ENCODE results near the gene SRR.

The SRR gene

DNA sequence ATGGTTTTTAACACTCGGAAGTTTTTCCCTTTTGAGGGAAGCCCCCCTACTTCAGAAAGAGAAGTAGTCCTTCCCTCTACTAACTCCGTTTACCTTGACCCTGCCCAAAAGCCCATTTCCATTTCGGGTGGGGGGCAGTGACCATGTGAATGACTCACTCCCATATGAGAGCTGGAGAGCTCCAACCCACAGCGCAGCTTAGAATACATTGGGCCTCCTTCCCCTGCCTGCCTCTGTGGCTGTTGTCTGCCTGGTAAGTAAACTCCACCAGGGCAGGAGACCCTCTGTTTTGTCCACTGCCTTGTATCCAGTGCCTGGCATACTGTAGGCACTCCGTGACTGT, 34.5 kb downstream of the SRR start:
- in situ Hi-C loops (cut with MboI; ENCODE audit: low sequenced_read_pairs): no loop called here

DNA sequence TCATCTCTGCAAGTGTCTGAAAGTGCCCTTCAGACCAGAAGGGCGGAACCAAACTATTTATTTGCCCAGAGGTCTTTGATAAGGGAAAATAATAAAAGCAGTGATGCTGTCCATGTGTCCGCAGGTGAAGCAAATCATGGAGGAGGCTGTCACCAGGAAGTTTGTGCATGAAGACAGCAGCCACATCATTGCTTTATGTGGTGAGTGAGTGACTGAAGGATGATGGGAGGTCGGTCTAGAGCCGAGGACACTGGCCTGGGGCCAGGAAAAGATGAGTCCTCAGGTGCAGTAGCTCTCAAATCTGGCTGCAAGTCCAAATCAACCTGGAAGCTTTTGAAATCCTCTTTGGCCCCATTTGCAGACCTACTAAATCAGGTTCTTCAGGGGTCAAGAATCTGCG, 39.7 kb downstream of the SRR start:
- in situ Hi-C loops (cut with MboI; ENCODE audit: low sequenced_read_pairs): no loop called here

- in situ Hi-C loops (cut with MboI; ENCODE audit: low sequenced_read_pairs): no loop called here
Observed at GRCh38 chr17:2344528-2344927, 40.8 kb downstream of the SRR start.

- in situ Hi-C loops (cut with MboI; ENCODE audit: low sequenced_read_pairs): no loop called here
Observed at GRCh38 chr17:2346475-2346874, 42.7 kb downstream of the SRR start.

GRCh38 chr17:2347805-2348685, 44.3 kb downstream of the SRR start:
- in situ Hi-C loops (cut with MboI; ENCODE audit: low sequenced_read_pairs): no loop called here

- in situ Hi-C loops (cut with MboI; ENCODE audit: low sequenced_read_pairs): no loop called here
Observed at GRCh38 chr17:2351269-2351668, 47.5 kb downstream of the SRR start.

- in situ Hi-C loops (cut with MboI; ENCODE audit: low sequenced_read_pairs): no loop called here
Observed at GRCh38 chr17:2354311-2354710, 50.6 kb downstream of the SRR start.

GRCh38 chr17:2357237-2357636, 53.5 kb downstream of the SRR start:
- in situ Hi-C loops (cut with MboI; ENCODE audit: low sequenced_read_pairs): no loop called here

DNA sequence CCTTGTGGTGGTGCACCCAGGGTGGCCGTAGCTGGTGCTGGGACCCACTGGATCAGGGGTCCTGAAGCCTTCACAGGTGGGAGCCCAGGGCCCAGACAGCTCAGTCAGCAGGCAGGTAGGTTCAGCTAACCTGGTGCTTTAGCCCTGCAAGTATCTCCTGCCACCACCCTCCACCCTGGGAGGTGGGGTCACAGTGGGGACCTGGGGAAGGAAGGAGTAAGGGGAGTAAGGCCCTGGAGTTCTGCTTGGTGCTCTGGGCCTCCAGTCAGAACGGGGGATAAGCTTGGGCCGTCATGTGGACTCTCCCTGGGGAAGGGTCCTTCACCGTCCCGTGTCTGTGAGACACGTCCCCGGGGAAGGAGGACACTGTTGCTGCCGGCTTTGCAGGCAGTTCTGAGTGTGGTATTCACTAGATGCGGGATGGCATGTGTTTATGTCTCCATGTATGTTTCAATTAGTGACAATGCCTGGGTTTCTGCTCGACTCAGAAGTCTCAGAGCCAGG, 54.2 kb downstream of the SRR start:
- in situ Hi-C loops (cut with MboI; ENCODE audit: low sequenced_read_pairs): no loop called here

DNA sequence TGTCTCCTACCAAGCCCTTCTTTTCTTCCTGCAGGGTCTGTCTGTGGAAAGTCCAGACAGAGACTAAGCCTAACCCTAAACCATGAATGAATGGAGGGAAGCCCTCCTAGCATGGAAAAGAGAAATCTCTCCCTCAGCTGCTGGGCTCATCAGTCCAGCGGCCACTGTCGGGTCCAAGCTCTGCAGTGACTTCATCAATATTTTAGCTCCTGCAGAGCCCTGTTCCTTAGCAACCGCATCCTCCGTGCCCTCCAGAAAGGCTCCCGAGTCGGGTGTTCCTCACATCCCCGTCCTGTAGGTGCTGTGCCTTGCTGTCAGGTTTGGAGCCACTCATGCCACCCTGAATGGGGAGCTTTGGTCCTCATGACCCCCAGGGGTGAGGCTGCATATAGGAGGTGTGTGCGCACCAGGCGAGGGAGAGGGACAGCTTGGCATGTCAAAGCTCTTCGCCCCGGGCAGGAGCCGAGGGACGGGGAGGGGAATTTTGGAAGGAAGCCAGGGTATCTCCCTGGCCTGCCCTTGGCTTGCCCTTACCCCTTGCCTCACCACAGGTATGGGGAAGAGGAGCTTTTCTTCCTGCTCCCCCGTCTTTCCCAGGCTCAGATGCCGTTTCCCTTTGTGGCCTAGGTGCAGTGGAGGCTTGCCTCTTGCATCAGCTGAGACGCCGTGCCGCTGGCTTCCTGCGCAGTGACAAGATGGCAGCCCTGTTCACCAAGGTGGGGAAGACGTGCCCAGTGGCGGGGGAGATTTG, 57.4 kb downstream of the SRR start:
- in situ Hi-C loops (cut with MboI; ENCODE audit: low sequenced_read_pairs): no loop called here

- in situ Hi-C loops (cut with MboI; ENCODE audit: low sequenced_read_pairs): no loop called here
Observed at GRCh38 chr17:2362016-2362415, 58.3 kb downstream of the SRR start.

- in situ Hi-C loops (cut with MboI; ENCODE audit: low sequenced_read_pairs): no loop called here
Observed at GRCh38 chr17:2362416-2362815, 58.7 kb downstream of the SRR start.

- in situ Hi-C loops (cut with MboI; ENCODE audit: low sequenced_read_pairs): no loop called here
Observed at GRCh38 chr17:2362881-2363280, 59.1 kb downstream of the SRR start.

DNA sequence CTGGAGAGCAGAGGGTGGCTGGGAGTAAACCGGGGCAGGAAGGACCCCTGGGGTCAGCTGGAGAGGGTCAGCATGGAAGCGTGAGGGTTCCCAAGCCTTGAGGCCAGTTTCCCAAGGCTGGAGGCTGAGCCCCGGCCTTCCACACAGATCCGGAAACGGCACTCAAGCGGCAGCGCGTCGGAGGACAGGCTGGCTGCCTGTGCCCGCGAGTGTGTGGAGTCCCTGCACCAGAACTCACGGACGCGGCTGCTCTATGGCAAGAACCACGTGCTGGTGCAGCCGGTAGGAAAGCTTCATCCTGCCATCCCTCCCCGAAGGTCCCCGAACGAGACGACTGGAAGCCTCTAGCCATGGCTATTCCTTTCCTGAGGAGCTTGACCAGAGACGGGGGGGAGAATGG, 59.6 kb downstream of the SRR start:
- in situ Hi-C loops (cut with MboI; ENCODE audit: low sequenced_read_pairs): no loop called here

DNA sequence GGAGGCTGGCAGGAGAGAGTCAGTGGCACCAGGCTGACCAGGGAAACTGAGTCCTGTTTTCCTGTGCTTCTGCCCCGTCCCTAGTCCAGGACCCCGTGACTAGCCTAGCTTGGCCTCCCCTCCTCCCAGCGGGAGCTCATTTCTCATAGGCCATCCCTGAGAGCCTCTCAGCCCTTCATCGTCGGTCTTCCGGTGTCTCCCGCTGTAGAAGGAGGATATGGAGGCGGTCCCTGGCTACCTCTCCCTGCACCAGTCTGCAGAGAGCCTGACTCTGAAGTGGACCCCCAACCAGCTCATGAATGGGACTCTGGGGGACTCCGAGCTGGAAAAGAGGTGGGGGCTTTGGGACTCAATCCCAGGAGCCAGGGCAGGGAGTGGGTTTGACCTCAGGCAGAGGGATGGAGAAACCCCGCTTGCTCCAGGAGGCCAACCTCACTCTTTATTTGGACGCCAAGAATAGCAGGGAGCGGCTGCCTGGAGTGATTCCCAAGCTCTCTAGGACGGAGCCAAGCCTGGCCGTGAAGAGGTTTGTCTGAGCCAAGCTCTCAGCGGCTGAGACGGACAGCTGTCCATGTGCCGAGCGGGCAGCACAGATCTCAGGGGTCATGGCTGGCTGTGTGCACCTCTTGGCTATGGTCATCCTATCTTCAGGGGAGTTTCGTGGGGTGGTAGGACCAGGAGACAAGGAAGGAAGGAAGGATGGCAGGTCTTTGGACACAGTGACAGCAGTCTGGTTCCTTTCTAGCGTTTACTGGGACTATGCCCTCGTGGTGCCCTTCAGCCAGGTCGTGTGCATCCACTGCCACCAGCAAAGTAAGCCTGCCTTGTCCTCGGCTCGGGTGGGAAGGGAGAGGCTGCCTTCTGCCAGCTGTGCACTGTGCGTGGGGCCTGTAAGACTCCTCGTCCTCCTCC, 60.4 kb downstream of the SRR start:
- in situ Hi-C loops (cut with MboI; ENCODE audit: low sequenced_read_pairs): no loop called here

DNA sequence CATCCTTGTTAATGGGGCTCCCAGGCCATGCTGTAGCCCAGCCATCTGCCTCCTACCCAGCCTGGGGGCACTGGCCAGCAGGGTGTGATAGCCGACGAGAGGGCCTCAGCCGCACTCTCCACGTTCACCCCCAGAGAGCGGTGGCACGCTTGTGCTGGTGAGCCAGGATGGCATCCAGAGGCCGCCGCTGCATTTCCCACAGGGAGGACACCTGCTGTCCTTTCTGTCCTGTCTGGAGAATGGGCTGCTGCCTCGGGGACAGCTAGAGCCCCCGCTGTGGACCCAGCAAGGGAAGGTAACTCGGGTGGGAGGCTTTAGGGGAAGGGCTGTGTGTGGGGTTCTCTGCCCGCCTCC, 61.0 kb downstream of the SRR start:
- in situ Hi-C loops (cut with MboI; ENCODE audit: low sequenced_read_pairs): no loop called here

- in situ Hi-C loops (cut with MboI; ENCODE audit: low sequenced_read_pairs): no loop called here
Observed at GRCh38 chr17:2365132-2365531, 61.4 kb downstream of the SRR start.

GRCh38 chr17:2366747-2367494, 63.2 kb downstream of the SRR start:
- in situ Hi-C loops (cut with MboI; ENCODE audit: low sequenced_read_pairs): no loop called here

GRCh38 chr17:2368359-2368758, 64.6 kb downstream of the SRR start:
- in situ Hi-C loops (cut with MboI; ENCODE audit: low sequenced_read_pairs): no loop called here

GRCh38 chr17:2369039-2369438, 65.3 kb downstream of the SRR start:
- in situ Hi-C loops (cut with MboI; ENCODE audit: low sequenced_read_pairs): no loop called here

Data from hTERT RPE-1 (cell line).